ENCODE results near the gene OGT.

The OGT gene

GRCh38 chrX:71621603-71622002 lies 88.7 kb downstream of the OGT start:
- no peak for DNase-seq

DNA sequence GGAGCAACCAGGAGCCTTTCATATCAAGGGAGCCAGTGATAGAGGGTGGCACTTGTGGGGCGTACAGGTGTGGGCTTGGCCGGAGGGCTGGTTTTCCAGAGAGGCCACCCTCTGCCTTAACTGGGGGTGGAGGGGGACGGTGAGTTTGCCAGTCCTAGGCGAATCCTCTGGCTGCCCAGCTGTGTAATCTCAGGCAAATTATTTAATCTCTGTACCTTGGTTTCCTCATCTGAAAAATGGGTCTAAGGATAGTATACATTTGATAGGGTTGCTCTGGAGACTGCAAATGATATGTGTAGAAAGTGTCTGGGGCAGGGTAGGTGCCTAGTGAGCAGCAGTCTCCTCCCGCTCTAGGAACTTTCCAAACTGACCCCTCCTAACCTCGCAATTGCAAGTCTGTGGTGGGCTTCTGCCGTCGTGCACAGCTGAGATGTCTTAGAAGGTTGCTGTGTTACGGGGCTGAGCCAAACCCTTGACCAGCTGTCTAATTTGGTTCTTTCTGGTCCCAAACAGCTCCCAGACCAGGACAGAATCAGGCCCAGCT lies 89.2 kb downstream of the OGT start:
- no peak for DNase-seq

GRCh38 chrX:71622576-71623450 lies 89.9 kb downstream of the OGT start:
- peak in 45 of 56 donors; percentile 1 to 72 (median 23) for DNase-seq

GRCh38 chrX:71623714-71624113 lies 90.8 kb downstream of the OGT start:
- no peak for DNase-seq

GRCh38 chrX:71625471-71625870 lies 92.6 kb downstream of the OGT start:
- no peak for DNase-seq
